A172 (cell line): Measurements from ENCODE around the gene ICAM3. TPM values are rescaled to one million over a fixed set of nuclear protein-coding genes. Genes with fewer than 3 reads are reported as not detected.

Source experiments
- DNase-seq: peaks from one replicate; pipeline ENCODE4 v3.0.0-alpha.2; 2015; ENCODE audit warnings: low spot score
- total RNA-seq: library from RNA; depleted of rRNA; stranded (reverse); fragments of >200 nt; shearing (Covaris generic); gene quantifications from 2 replicates; pipeline ENCODE4 v1.2.3, GENCODE V29; 2014; rRNA removed

The ICAM3 gene
- total RNA-seq, 1 experiment from 2014 or later = 8.9 TPM

DNA sequence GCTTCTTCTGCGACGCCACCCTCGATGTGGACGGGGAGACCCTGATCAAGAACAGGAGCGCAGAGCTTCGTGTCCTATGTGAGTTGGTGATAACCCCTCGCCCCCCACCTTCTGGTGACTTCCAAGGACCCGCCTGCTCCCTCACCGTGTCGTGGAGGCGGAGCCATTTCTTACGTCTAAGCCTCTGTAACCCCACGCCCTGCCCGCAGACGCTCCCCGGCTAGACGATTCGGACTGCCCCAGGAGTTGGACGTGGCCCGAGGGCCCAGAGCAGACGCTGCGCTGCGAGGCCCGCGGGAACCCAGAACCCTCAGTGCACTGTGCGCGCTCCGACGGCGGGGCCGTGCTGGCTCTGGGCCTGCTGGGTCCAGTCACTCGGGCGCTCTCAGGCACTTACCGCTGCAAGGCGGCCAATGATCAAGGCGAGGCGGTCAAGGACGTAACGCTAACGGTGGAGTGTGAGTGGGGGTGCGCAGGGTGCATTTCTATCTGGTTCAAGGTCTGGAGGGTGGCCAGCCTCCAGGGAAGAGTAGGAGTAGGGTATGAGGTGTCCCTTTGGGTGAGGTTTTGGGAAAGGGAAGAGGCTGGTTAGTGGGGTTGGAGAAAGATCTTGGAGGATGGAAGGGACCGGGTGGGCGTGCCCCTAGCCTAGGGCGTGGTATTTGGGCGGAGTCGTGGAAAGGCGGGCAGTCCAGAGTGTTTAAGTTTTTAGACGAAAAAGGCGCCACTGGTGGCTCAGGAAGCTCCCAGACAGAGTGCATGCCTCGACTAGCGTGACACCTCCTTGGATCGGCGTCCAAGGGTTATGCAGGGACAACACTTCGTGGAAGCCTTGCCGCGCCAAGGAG lies 46.4 kb downstream of the ICAM3 start:
- no peak for DNase-seq

DNA sequence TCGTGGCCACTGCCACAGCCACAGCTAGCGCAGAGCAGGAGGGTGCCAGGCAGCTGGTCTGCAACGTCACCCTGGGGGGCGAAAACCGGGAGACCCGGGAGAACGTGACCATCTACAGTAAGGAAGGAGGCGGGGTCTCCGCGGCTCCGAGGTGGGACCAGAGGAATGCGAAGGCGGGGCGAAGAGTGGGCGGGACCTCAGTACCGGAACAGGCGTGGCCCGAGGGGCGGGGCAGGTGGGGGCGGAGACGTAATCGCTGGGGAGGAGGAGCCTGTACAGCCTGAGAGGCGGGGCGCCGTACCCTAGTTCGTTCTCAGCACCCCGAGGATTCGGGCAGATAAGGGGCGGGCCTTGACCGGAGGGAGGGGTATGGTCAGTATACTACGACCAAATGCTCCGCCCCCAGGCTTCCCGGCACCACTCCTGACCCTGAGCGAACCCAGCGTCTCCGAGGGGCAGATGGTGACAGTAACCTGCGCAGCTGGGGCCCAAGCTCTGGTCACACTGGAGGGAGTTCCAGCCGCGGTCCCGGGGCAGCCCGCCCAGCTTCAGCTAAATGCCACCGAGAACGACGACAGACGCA lies 47.1 kb downstream of the ICAM3 start:
- DNase-seq = peak; percentile 33

DNA sequence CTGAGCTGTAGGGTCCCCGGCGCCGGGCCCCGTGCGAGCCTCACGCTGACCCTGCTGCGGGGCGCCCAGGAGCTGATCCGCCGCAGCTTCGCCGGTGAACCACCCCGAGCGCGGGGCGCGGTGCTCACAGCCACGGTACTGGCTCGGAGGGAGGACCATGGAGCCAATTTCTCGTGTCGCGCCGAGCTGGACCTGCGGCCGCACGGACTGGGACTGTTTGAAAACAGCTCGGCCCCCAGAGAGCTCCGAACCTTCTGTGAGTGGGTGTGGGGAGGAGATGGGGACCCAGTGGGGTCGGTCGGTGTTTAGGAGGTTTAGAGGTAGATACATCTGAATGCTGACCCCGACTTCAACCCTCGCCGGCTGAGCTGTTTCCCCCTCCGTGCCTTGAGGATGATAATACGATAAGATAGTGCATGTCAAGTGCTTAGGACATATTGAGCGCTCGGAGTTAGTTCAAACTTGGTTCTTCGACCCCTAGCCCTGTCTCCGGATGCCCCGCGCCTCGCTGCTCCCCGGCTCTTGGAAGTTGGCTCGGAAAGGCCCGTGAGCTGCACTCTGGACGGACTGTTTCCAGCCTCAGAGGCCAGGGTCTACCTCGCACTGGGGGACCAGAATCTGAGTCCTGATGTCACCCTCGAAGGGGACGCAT lies 47.7 kb downstream of the ICAM3 start:
- DNase-seq = no peak

DNA sequence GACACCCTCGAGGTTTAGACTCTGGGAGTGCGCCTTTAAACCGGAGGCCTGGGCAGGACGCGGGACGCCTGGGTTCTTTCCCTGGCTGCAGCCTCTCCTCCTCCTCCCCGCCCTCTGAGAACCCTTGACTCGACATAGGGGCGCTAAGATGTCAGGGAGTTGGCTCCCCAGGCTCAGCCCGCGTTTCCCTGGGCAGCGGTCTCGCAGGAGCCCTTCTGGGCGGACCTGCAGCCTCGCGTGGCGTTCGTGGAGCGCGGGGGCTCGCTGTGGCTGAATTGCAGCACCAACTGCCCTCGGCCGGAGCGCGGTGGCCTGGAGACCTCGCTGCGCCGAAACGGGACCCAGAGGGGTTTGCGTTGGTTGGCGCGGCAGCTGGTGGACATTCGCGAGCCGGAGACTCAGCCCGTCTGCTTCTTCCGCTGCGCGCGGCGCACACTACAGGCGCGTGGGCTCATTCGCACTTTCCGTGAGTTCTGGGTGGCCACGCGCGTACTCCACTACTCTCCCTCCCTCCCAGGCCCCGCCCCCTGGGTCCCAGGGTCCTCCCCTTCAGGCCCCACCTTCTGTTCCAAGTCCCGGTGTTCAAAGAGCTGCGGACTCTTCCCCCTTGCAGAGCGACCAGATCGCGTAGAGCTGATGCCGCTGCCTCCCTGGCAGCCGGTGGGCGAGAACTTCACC lies 48.4 kb downstream of the ICAM3 start:
- DNase-seq = peak; percentile 33

DNA sequence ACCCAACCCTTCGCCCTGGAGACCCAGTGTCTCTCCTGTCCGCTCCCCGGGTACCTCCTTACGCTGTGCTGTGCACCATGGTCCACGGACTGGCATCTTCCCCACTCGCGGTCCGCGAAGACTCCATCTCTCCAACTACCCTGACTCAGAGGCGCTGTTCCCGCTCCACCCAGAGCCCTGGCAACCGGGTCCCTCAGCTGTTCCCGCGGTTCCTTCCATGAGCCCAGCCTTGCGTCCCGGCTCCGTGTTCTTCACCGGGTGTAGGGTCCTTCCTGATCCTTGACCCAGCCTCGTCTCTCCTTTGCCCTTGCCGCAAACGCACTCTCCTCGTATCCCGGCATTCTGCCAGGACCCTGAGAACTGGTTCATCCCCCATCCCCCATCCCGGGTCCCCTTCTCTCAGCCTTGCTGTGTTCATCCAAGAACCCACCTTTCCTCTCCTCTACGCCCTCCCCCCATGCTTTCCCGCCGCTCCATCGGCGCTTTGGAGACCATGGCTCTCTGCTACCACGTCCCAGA lies 49.0 kb downstream of the ICAM3 start:
- DNase-seq = no peak

DNA sequence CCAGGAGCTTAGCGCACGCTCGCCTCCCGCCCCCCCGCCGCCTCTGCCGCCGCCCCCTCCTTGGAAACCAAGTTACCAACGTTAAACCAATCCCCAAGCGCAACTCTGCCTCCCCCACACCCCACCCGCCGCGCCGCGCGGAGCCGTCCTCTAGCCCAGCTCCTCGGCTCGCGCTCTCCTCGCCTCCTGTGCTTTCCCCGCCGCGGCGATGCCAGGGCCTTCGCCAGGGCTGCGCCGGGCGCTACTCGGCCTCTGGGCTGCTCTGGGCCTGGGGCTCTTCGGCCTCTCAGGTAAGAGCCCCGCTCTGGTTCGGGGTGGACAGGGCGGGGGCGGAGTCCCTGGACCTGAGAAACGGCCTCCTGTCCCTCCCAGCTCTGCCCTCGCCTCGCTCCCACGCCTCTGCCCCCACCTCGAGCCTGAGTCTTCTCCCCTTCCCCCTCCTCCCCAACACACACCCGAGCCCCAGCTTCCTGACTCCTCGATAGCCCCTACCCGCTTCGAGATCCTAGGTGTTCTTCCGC lies 49.5 kb downstream of the ICAM3 start, which contains the start of gene ICAM5:
ICAM5 (plus strand) TSS at position 117 of the 521 bp plus-strand sequence; CDS start at position 209, 92 bp downstream.
- DNase-seq = no peak

DNA sequence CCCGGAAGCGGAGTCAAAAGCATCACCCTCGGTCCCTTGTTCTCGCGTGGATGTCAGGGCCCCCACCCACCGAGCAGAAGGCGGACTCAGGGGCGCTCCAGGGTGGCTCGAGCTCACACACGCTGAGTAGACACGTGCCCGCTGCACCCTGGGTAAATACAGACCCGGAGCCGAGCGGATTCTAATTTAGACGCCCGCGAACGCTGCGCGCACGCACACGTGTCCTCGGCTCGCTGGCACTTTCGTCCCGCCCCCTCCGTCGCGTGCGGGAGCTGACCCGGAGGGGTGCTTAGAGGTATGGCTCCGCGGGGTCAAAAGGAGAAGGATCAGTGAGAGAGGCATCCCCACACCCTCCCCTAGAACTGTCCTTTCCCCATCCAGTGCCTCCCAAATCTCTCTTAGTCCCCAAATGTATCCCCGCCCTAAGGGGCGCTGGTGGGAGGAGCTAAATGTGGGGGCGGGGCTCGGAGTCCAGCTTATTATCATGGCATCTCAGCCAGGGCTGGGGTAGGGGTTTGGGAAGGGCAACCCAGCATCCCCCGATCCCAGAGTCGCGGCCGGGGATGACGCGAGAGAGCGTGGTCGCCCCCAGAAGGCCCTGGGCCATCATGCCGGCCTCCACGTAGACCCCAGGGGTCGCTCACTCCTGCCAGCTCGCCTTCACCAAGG lies 50.1 kb downstream of the ICAM3 start:
- no peak for DNase-seq

DNA sequence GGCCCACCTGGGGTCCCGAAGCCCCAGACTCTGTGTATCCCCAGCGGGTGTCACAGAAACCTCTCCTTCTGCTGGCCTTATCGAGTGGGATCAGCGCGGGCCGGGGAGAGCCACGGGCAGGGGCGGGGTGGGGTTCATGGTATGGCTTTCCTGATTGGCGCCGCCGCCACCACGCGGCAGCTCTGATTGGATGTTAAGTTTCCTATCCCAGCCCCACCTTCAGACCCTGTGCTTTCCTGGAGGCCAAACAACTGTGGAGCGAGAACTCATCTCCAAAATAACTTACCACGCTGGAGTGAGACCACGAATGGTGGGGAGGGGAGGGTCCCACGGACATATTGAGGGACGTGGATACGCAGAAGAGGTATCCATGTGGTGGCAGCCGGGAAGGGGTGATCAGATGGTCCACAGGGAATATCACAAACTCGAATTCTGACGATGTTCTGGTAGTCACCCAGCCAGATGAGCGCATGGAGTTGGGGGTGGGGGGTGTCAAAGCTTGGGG lies 50.7 kb downstream of the ICAM3 start:
- DNase-seq = no peak

DNA sequence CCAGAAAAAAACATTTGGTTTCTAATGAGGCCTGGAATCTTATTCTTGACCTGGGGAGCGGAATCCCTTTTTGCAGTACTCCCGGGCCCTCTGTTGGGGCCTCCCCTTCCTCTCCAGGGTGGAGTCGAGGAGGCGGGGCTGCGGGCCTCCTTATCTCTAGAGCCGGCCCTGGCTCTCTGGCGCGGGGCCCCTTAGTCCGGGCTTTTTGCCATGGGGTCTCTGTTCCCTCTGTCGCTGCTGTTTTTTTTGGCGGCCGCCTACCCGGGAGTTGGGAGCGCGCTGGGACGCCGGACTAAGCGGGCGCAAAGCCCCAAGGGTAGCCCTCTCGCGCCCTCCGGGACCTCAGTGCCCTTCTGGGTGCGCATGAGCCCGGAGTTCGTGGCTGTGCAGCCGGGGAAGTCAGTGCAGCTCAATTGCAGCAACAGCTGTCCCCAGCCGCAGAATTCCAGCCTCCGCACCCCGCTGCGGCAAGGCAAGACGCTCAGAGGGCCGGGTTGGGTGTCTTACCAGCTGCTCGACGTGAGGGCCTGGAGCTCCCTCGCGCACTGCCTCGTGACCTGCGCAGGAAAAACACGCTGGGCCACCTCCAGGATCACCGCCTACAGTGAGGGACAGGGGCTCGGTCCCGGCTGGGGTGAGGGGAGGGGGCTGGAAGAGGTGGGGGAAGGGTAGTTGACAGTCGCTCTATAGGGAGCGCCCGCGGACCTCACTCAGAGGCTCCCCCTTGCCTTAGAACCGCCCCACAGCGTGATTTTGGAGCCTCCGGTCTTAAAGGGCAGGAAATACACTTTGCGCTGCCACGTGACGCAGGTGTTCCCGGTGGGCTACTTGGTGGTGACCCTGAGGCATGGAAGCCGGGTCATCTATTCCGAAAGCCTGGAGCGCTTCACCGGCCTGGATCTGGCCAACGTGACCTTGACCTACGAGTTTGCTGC lies 52.4 kb downstream of the ICAM3 start, which contains the start of gene ICAM4:
ICAM4 (plus strand) TSS at position 153 of the 935 bp plus-strand sequence; CDS start at position 211, 58 bp downstream.
- no peak for DNase-seq

DNA sequence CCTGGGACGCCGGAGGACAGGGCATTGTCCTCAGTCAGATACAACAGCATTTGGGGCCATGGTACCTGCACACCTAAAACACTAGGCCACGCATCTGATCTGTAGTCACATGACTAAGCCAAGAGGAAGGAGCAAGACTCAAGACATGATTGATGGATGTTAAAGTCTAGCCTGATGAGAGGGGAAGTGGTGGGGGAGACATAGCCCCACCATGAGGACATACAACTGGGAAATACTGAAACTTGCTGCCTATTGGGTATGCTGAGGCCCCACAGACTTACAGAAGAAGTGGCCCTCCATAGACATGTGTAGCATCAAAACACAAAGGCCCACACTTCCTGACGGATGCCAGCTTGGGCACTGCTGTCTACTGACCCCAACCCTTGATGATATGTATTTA lies 54.0 kb downstream of the ICAM3 start:
- DNase-seq = no peak

DNA sequence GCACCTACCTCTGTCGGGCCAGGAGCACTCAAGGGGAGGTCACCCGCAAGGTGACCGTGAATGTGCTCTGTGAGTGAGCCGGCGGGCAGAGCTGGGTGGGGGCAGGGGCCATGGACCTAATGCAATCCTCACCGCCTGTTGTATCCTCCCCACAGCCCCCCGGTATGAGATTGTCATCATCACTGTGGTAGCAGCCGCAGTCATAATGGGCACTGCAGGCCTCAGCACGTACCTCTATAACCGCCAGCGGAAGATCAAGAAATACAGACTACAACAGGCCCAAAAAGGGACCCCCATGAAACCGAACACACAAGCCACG lies 54.5 kb downstream of the ICAM3 start:
- DNase-seq = no peak

DNA sequence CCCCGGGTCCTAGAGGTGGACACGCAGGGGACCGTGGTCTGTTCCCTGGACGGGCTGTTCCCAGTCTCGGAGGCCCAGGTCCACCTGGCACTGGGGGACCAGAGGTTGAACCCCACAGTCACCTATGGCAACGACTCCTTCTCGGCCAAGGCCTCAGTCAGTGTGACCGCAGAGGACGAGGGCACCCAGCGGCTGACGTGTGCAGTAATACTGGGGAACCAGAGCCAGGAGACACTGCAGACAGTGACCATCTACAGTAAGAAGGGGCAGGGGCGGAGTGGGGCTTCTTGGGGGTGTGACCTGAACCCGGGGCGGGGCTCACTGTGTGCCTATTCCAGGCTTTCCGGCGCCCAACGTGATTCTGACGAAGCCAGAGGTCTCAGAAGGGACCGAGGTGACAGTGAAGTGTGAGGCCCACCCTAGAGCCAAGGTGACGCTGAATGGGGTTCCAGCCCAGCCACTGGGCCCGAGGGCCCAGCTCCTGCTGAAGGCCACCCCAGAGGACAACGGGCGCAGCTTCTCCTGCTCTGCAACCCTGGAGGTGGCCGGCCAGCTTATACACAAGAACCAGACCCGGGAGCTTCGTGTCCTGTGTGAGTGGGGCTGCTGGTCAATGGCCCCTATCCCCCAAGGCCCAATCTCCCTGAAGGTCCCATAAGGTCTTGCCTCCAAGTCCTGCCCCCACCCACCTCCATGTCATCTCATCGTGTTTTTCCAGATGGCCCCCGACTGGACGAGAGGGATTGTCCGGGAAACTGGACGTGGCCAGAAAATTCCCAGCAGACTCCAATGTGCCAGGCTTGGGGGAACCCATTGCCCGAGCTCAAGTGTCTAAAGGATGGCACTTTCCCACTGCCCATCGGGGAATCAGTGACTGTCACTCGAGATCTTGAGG lies 55.1 kb downstream of the ICAM3 start:
- DNase-seq = no peak

Other genes starting within 250 kb of the ICAM3 start
- gene ANGPTL6, start 236.9 kb downstream of the ICAM3 start, total RNA-seq = 0.47 and 0.86 TPM in 2 replicates
- 27.6 and 34.6 TPM in 2 replicates for gene PPAN, start 233.3 kb downstream of the ICAM3 start, total RNA-seq
- 1.5 and 2.9 TPM in 2 replicates for gene P2RY11, start 227.9 kb downstream of the ICAM3 start, total RNA-seq
- 305 and 379 TPM in 2 replicates for gene EIF3G, start 219.7 kb downstream of the ICAM3 start, total RNA-seq
- 99.5 and 132 TPM in 2 replicates for gene DNMT1, start 144.7 kb downstream of the ICAM3 start, total RNA-seq
- 1.7 and 2.5 TPM in 2 replicates for gene S1PR2, start 108.3 kb downstream of the ICAM3 start, total RNA-seq
- gene MRPL4, start 87.4 kb downstream of the ICAM3 start, total RNA-seq = 130 and 157 TPM in 2 replicates
- 0.22 TPM in 1 of 2 replicates, not detected in the other for gene ICAM1, start 68.5 kb downstream of the ICAM3 start, total RNA-seq
- gene ICAM4, start 52.7 kb downstream of the ICAM3 start, total RNA-seq = 0.09 and 0.24 TPM in 2 replicates
- gene ICAM5, start 49.7 kb downstream of the ICAM3 start, total RNA-seq = 0.19 and 0.53 TPM in 2 replicates
- gene ZGLP1, start 29.8 kb downstream of the ICAM3 start, total RNA-seq = 1.3 and 1.5 TPM in 2 replicates
- gene FDX2, start 23.6 kb downstream of the ICAM3 start, total RNA-seq = 50.7 and 57.2 TPM in 2 replicates
- 26.8 and 34.9 TPM in 2 replicates for gene RAVER1, start 6.1 kb downstream of the ICAM3 start, total RNA-seq
- 59.7 and 112 TPM in 2 replicates for gene TYK2, start 40.9 kb upstream of the ICAM3 start, total RNA-seq
- 260 and 268 TPM in 2 replicates for gene CDC37, start 63.9 kb upstream of the ICAM3 start, total RNA-seq
- gene PDE4A, start 80.9 kb upstream of the ICAM3 start, total RNA-seq = 0.41 and 1.3 TPM in 2 replicates
- gene KEAP1, start 163.7 kb upstream of the ICAM3 start, total RNA-seq = 118 and 128 TPM in 2 replicates
- gene S1PR5, start 177.8 kb upstream of the ICAM3 start, total RNA-seq = 7.9 and 9.0 TPM in 2 replicates
- 62.5 and 68.0 TPM in 2 replicates for gene ATG4D, start 204.3 kb upstream of the ICAM3 start, total RNA-seq
- gene KRI1, start 226.4 kb upstream of the ICAM3 start, total RNA-seq = 7.4 and 9.5 TPM in 2 replicates
- gene CDKN2D, start 229.4 kb upstream of the ICAM3 start, total RNA-seq = 10.6 and 11.3 TPM in 2 replicates
- 39.4 and 41.9 TPM in 2 replicates for gene AP1M2, start 247.7 kb upstream of the ICAM3 start, total RNA-seq